Pancreas (tissue), 10 donors: ENCODE measurements around the gene TPM4. TPM values are rescaled to one million over a fixed set of nuclear protein-coding genes. Genes with fewer than 3 reads are reported as not detected.

ENCODE experiments used
- ATAC-seq, 4 donors: fragments of 200-7000 bp; cut with Tn5 transposase; one replicate each; pipeline versions ENCODE4 v1.8.0 to v1.9.1; 2020; ENCODE audit warnings: mild to moderate bottlenecking in 4 of 4, moderate library complexity in 4 of 4
- DNase-seq, 6 donors: peaks; one replicate each; pipeline ENCODE4 v3.0.0-alpha.2; 2020
- FAIRE-seq: peaks from 2 replicates; lab custom pipeline; 2012; peaks lifted over from hg19 to GRCh38; lab: Jason Lieb, UNC
- H3K27ac ChIP-seq, 4 donors: fragments of 200-600 bp; sonication (generic); 1 replicate in 3 of 4; 2 replicates in 1 of 4; pipeline versions ENCODE4 v1.5.0 to v1.8.0; 2020
- H3K27me3 ChIP-seq, 4 donors: fragments of 200-600 bp; one replicate each; pipeline ENCODE4 v1.8.0; 2021
- H3K36me3 ChIP-seq, 3 donors: fragments of 200-600 bp; sonication (generic) in 1 of 3; one replicate each; pipeline versions ENCODE4 v1.5.0 to v1.8.0; 2020 to 2021
- H3K4me1 ChIP-seq, 3 donors: fragments of 200-600 bp; one replicate each; pipeline ENCODE4 v1.8.0; 2021
- H3K4me3 ChIP-seq, 4 donors: fragments of 200-600 bp; sonication (generic) in 2 of 4; one replicate each; pipeline versions ENCODE4 v1.5.0 to v1.8.0; 2020 to 2021
- H3K9me3 ChIP-seq, 4 donors: fragments of 200-600 bp; one replicate each; pipeline ENCODE4 v1.8.0; 2021
- WGBS, 2 donors: extraction: QIAGEN DNeasy Blood & Tissue Kit; methylation state at CpG; one replicate each; pipeline ENCODE4 v1.1.7; 2013; 5-methylcytosine and 5-hydroxymethylcytosine counted together
- intact Hi-C, 3 donors: fragments of 100-400 bp; cut with DNase I; formaldehyde crosslinking; loops; one replicate each; pipeline versions ENCODE4 v1.11.1 to v1.14.2; 2022
- polyA plus RNA-seq, 2 donors: library from polyadenylated mRNA; stranded (reverse); fragments of 200-250 nt; gene quantifications; one replicate each; pipeline ENCODE4 v1.2.3, GENCODE V29; 2013
- total RNA-seq, 6 donors: library from RNA; stranded (reverse); fragmentation: NEBNext Ultra II Directional in 4 of 6; extraction: Animal tissue kit (Norgen Biotek cat#: 25700) in 4 of 6; gene quantifications; one replicate each; pipeline versions ENCODE4 v1.2.1 to v1.2.4, GENCODE V29; 2021 to 2023
- TF ChIP-seq, protein P1 (sequence below), 4 donors: fragments of 200-600 bp; sonication (generic) in 3 of 4; IDR thresholded peaks; one replicate each; pipeline versions ENCODE4 v1.5.0 to v1.8.0; 2021; ENCODE audit warnings: antibody characterized with exemption in 4 of 4
- donor health status: healthy with polysubstance abuse.
- donor health status: DM: no; HTN: no; CAD: no; lungs with moderate emphysema.
- donor health status: DM: no; HTN: no; CAD: no.
- donor health status: control.
- donor health status: control.
- donor health status: Bipolar disorder and iron deficiency.
- donor health status: DM: yes; HTN: yes; CAD: no.
- donor health status: DM: no; HTN: no; CAD: no.
- donor health status: DM: no; HTN: no; CAD: no.
- donor health status: DM: yes; HTN: yes; CAD: no.

TPM4 gene
- total and polyA plus RNA-seq, 8 donors: 36.8 to 161 (median 79.6) TPM

DNA sequence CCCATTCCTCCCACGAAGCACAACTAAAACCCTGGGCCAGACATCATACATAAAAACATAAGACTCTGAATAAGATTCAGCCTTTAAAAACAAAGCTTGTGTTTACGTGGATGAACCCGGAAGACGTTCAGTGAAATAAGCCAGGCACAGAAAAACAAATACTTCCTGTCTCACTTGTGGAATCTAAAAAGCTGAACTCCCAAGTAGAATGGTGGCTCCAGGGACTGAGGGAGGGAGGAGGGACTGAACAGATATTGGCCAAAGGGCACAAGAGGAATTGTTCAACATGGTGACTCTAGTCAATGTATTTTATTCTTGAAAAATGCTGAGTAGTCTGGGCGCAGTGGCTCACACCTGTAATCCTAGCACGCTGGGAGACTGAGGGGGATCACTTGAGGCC, 35.7 kb upstream of the TPM4 start:
- no peak for DNase-seq

DNA sequence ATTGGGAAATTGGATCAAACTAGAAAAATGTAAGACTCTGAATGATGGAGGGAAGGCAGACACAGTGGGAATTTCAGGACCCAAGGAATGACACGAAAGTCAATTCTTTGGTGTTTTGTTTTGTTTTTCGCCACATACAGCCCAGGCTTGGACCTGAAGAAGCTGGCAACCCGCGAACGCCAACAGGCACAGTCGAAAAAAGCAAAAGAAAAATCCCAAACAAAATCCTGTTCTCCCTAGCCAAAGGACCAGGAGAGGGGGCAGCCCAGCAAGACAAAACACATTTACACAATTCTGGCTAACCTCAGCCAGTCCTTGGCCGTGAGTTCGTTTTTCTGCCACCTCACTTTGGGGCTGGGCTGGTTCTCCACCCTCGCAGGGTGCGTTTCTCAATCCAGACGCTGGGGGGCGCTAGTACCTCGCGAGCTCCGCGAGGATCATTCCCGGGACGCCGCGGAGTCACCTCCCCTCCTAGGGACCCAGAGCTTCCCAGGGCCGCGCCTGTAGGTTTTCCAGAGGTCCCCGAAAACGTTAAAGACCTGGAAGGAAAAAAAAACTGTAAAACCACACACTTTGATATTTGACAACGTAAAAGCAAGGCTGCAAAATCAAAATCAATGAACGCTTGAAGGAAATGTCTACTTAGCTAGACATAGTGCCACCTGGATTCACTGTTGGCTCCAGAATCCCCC, 34.9 kb upstream of the TPM4 start:
- Histone ChIP-seq H3K4me1 (no peaks in the 10 kb centered on the region), H3K9me3 (no peaks in the 10 kb centered on the region), H3K27me3 (no peaks in the 10 kb centered on the region), H3K36me3 (no peaks in the 10 kb centered on the region), H3K4me3 (no peak overlapping the region), H3K27ac (no peak overlapping the region)
- TF ChIP-seq, protein P1, sequence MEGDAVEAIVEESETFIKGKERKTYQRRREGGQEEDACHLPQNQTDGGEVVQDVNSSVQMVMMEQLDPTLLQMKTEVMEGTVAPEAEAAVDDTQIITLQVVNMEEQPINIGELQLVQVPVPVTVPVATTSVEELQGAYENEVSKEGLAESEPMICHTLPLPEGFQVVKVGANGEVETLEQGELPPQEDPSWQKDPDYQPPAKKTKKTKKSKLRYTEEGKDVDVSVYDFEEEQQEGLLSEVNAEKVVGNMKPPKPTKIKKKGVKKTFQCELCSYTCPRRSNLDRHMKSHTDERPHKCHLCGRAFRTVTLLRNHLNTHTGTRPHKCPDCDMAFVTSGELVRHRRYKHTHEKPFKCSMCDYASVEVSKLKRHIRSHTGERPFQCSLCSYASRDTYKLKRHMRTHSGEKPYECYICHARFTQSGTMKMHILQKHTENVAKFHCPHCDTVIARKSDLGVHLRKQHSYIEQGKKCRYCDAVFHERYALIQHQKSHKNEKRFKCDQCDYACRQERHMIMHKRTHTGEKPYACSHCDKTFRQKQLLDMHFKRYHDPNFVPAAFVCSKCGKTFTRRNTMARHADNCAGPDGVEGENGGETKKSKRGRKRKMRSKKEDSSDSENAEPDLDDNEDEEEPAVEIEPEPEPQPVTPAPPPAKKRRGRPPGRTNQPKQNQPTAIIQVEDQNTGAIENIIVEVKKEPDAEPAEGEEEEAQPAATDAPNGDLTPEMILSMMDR (IDR thresholded peaks at IDR 0.05): peak; percentile 94 to 99 (median 96)
- ATAC-seq: peak; percentile 97 to 100 (median 98)
- intact Hi-C loops: loop anchor here in 1 of 3 donors (5.0 kb wide), 1 partner anchor 141 kb away; no protein-coding TSS in a partner anchor
- 9 to 10% methylated on average over 26 of the region's 26 CpGs for WGBS, 2 donors
- peak; percentile 64 to 98 (median 86) for DNase-seq
- no peak for FAIRE-seq

More for the DNA sequence above, 35.7 kb upstream of the TPM4 start:
- Histone ChIP-seq H3K27me3 (no peaks in the 10 kb centered on the region), H3K4me1 (no peaks in the 10 kb centered on the region), H3K9me3 (no peaks in the 10 kb centered on the region), H3K27ac (no peak overlapping the region), H3K36me3 (no peaks in the 10 kb centered on the region), H3K4me3 (no peak overlapping the region)
- no peak for FAIRE-seq
- TF ChIP-seq, protein P1 (IDR thresholded peaks at IDR 0.05): no peak
- 41 to 47% methylated on average over 6 of the region's 6 CpGs for WGBS, 2 donors
- intact Hi-C loops: loop anchor here in 1 of 3 donors (5.0 kb wide), 1 partner anchor 142 kb away; no protein-coding TSS in a partner anchor
- no peak for ATAC-seq

DNA sequence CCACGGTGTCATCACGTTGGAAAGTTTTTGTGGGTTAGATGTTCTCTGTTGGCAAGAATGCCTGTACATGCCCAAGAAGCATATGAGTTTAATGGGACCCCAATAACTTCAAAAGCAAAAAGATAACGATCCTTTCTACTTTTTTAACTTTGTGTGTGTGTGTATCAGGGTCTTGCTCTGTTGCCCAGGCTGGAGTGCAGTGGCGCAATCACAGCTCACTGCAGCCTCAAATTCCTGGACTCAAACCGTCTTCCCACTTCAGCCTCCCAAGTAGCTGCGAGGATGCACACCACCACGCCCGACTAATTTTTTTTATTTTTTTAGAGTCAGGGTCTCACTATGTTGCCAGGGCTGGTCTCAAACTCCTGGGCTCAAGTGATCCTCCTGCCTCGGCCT, 34.3 kb upstream of the TPM4 start:
- H3K27ac ChIP-seq: no peak overlapping the region
- no peak for ATAC-seq
- no peaks in the 10 kb centered on the region for H3K9me3 ChIP-seq
- no peaks in the 10 kb centered on the region for H3K36me3 ChIP-seq
- no peak for FAIRE-seq
- TF ChIP-seq, protein P1 (IDR thresholded peaks at IDR 0.05): no peak
- intact Hi-C loops: loop anchor here in 1 of 3 donors (5.0 kb wide), 1 partner anchor 140 kb away; no protein-coding TSS in a partner anchor
- H3K27me3 ChIP-seq: no peaks in the 10 kb centered on the region
- no peak for DNase-seq
- no peak overlapping the region for H3K4me3 ChIP-seq
- H3K4me1 ChIP-seq: no peaks in the 10 kb centered on the region
- 50 to 52% methylated on average over 9 of the region's 9 CpGs for WGBS, 2 donors

DNA sequence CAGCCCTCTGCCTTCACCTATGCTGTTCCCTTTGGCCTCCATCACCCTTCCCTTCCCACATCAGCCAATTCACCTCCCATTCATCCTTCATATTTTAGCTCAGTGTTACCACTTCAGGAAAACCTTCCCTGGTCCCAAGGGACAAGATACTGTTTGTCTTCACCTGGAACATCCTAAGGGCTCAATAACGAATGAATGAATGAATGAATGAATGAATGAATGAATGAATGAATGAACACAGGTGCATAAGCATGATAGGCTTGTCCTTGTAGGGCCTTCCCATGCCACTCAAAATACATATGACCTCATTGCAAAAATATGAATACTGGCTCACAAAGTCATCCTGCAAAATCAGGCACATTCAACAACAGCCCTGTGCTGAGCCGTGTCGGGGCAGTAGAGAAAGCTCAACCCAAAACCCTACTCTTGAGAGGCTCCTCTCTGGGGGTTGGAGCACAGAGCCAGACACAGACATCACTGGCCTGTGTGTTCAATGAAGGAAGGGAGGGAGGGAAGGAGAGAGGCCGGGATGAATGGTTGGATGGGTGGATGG, 33.7 kb upstream of the TPM4 start:
- Histone ChIP-seq H3K27ac (no peak overlapping the region), H3K4me3 (no peak overlapping the region), H3K9me3 (no peaks in the 10 kb centered on the region), H3K4me1 (no peaks in the 10 kb centered on the region), H3K36me3 (no peaks in the 10 kb centered on the region), H3K27me3 (no peaks in the 10 kb centered on the region)
- TF ChIP-seq, protein P1 (IDR thresholded peaks at IDR 0.05): no peak
- 26 to 33% methylated on average over 4 of the region's 4 CpGs for WGBS, 2 donors
- DNase-seq (no peak), ATAC-seq (no peak), FAIRE-seq (no peak)
- intact Hi-C loops: loop anchor here in 1 of 3 donors (5.0 kb wide), 1 partner anchor 140 kb away; no protein-coding TSS in a partner anchor
